SH-SY5Y (cell line): Measurements from ENCODE around the gene CCT4.

ENCODE experiments used
- GATA2 ChIP-seq: IDR thresholded peaks from 2 replicates; pipeline ENCODE4 v1.6.1; 2011; ENCODE audit warnings: mild to moderate bottlenecking, low read depth, low read length
- GATA3 ChIP-seq: IDR thresholded peaks from 2 replicates; pipeline ENCODE4 v1.6.1; 2011; ENCODE audit warnings: low read depth, mild to moderate bottlenecking, low read length, moderate library complexity

DNA sequence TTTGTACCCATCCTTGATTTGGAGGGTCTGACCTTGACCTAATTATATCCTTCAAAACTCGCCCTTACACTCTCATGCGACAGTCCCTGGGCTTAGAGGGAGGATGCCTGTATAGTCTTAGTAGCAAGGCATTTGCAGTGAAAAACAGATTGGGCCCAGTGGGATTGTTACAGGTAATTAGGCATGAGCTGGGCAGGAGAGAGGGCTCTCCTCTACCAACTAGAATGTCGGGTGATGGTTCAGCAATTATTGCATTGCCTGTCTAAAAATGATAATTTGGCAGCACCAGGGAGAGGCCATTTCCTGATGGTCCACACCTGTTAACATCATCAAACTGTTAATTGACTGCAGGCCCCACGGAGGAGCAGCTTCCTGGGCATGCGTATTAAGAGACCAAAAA is 49.4 kb upstream of the CCT4 start:
- no peak for TF ChIP-seq GATA2
- TF ChIP-seq GATA3: no peak
